ENCODE results near the gene NPL.

NPL gene

GRCh38 chr1:182781841-182782586 lies 7.6 kb upstream of the NPL start (continued):
- TF ChIP-seq SP7 (tag by site-specific recombination; IDR thresholded peaks at IDR 0.05) (no peak; the same call in 1 of the 2 replicates), ZNF112 (tag by site-specific recombination; IDR thresholded peaks at IDR 0.05) (no peak), ZBTB20 (tag by site-specific recombination; IDR thresholded peaks at IDR 0.05) (no peak; the same call in 1 of the 2 replicates), ZBTB21 (tag by site-specific recombination; IDR thresholded peaks at IDR 0.05) (no peak), ZEB2 (tag by site-specific recombination; IDR thresholded peaks at IDR 0.05) (0 out of 2 replicates have a peak, but pooled peaks have one; percentile 15), PRDM1 (tag by site-specific recombination; IDR thresholded peaks at IDR 0.05) (no peak; the same call in 1 of the 2 replicates), ZNF561 (tag by site-specific recombination; IDR thresholded peaks at IDR 0.05; ENCODE audit: borderline replicate concordance) (no peak), ZNF660 (tag by site-specific recombination; IDR thresholded peaks at IDR 0.05) (peak; percentile 97), ZBTB8A (tag by site-specific recombination; IDR thresholded peaks at IDR 0.05) (0 out of 2 replicates have a peak, but pooled peaks have one; percentile 22), ZNF391 (tag by site-specific recombination; IDR thresholded peaks at IDR 0.05; ENCODE audit: borderline replicate concordance, low read depth) (no peak), ZNF548 (tag by site-specific recombination; IDR thresholded peaks at IDR 0.05) (no peak), RBAK (tag by site-specific recombination; IDR thresholded peaks at IDR 0.05) (no peak), ZNF274 (IDR thresholded peaks at IDR 0.05; ENCODE audit: low read length) (no peak), ZNF274 (tag by site-specific recombination; IDR thresholded peaks at IDR 0.05; ENCODE audit: borderline replicate concordance) (no peak), ZNF10 (tag by site-specific recombination; IDR thresholded peaks at IDR 0.05) (no peak), ZNF658 (tag by site-specific recombination; IDR thresholded peaks at IDR 0.05) (no peak), ZNF585B (tag by site-specific recombination; IDR thresholded peaks at IDR 0.05) (peak; percentile 70), ZNF513 (tag by site-specific recombination; IDR thresholded peaks at IDR 0.05) (peak; percentile 18; the same call in 1 of the 2 replicates), ZBTB17 (tag by site-specific recombination; IDR thresholded peaks at IDR 0.05) (peak; percentile 35; the same call in 1 of the 2 replicates), ZNF555 (tag by site-specific recombination; conservative IDR thresholded peaks at IDR 0.05) (no peak), ZNF2 (tag by site-specific recombination; IDR thresholded peaks at IDR 0.05) (peak; percentile 77), ZNF785 (tag by site-specific recombination; IDR thresholded peaks at IDR 0.05) (no peak), KLF16 (tag by site-specific recombination; IDR thresholded peaks at IDR 0.05) (peak; percentile 44; the same call in 1 of the 2 replicates), AEBP2 (tag by site-specific recombination; IDR thresholded peaks at IDR 0.05; ENCODE audit: borderline replicate concordance) (no peak), ZIC2 (tag by site-specific recombination; IDR thresholded peaks at IDR 0.05) (peak; percentile 39; the same call in 1 of the 2 replicates), ZNF133 (tag by site-specific recombination; IDR thresholded peaks at IDR 0.05) (no peak; the same call in 1 of the 2 replicates), ZNF37A (tag by site-specific recombination; IDR thresholded peaks at IDR 0.05) (no peak), ZNF266 (tag by site-specific recombination; IDR thresholded peaks at IDR 0.05; ENCODE audit: low read depth) (no peak), ZNF518A (tag by site-specific recombination; conservative IDR thresholded peaks at IDR 0.05; ENCODE audit: low read depth) (no peak)
- TF ChIP-seq, protein P1, sequence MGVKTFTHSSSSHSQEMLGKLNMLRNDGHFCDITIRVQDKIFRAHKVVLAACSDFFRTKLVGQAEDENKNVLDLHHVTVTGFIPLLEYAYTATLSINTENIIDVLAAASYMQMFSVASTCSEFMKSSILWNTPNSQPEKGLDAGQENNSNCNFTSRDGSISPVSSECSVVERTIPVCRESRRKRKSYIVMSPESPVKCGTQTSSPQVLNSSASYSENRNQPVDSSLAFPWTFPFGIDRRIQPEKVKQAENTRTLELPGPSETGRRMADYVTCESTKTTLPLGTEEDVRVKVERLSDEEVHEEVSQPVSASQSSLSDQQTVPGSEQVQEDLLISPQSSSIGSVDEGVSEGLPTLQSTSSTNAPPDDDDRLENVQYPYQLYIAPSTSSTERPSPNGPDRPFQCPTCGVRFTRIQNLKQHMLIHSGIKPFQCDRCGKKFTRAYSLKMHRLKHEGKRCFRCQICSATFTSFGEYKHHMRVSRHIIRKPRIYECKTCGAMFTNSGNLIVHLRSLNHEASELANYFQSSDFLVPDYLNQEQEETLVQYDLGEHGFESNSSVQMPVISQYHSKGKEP (tag by site-specific recombination; IDR thresholded peaks at IDR 0.05), result no peak

Data from HEK293 (cell line).